CD14-positive monocyte (primary cell): Measurements from ENCODE around the gene PFAS. TPM values are rescaled to one million over a fixed set of nuclear protein-coding genes. Genes with fewer than 3 reads are reported as not detected.
A peak's percentile ranks its signal among the peaks of the same experiment; 100 is the strongest.

Source experiments
- DNase-seq, 3 donors: peaks; one replicate each; pipeline ENCODE4 v3.0.0-alpha.2; 2011 to 2022
- H2AFZ ChIP-seq: 2 replicates; pipeline ENCODE4 v1.6.0; 2012; ENCODE audit warnings: mild to moderate bottlenecking, low read depth, low read length, inconsistent platforms; ENCODE audit not compliant: insufficient read depth, poor library complexity, severe bottlenecking
- H3K27ac ChIP-seq, 2 donors: 1 replicate in 1 of 2; 2 replicates in 1 of 2; pipeline ENCODE4 v1.5.1; 2012 to 2013; ENCODE audit warnings: low read length in 2 of 2, control low read depth in 1 of 2, inconsistent platforms in 1 of 2, low read depth in 1 of 2, mild to moderate bottlenecking in 1 of 2
- H3K27me3 ChIP-seq, 2 donors: one replicate each; pipeline versions ENCODE4 v1.6.0 to v1.6.1; 2011 to 2013; ENCODE audit warnings: low read length in 2 of 2; ENCODE audit not compliant: control insufficient read depth in 2 of 2, insufficient read depth in 2 of 2
- H3K36me3 ChIP-seq, 2 donors: replicated peaks in 1 of 2; 1 replicate in 1 of 2; 2 replicates in 1 of 2; pipeline versions ENCODE4 v1.5.1 to v1.6.1; 2012 to 2013; ENCODE audit warnings: low read length in 2 of 2, control low read depth in 1 of 2, inconsistent platforms in 1 of 2, mild to moderate bottlenecking in 1 of 2; ENCODE audit not compliant: insufficient read depth in 2 of 2, control insufficient read depth in 1 of 2
- H3K4me1 ChIP-seq, 2 donors: 1 replicate in 1 of 2; 2 replicates in 1 of 2; pipeline versions ENCODE4 v1.5.1 to v1.6.1; 2012 to 2013; ENCODE audit warnings: low read length in 2 of 2, control low read depth in 1 of 2, inconsistent platforms in 1 of 2, mild to moderate bottlenecking in 1 of 2, moderate library complexity in 1 of 2; ENCODE audit not compliant: insufficient read depth in 2 of 2, control insufficient read depth in 1 of 2
- H3K4me2 ChIP-seq: replicated peaks from 2 replicates; pipeline ENCODE3; 2012; ENCODE audit warnings: low read length, moderate library complexity, mild to moderate bottlenecking; ENCODE audit not compliant: poor library complexity, severe bottlenecking; ENCODE audit errors: extremely low read depth
- H3K4me3 ChIP-seq, 3 experiments: fragments of 200-600 bp in 1 of 3; sonication (generic) in 1 of 3; replicated peaks in 1 of 3; 1 replicate in 2 of 3; 2 replicates in 1 of 3; pipeline ENCODE4 v1.5.1; 2011 to 2013; ENCODE audit warnings: low read length in 3 of 3, mild to moderate bottlenecking in 3 of 3, control low read depth in 2 of 3, low read depth in 2 of 3, inconsistent platforms in 1 of 3, moderate library complexity in 1 of 3
- H3K79me2 ChIP-seq: 2 replicates; pipeline ENCODE4 v1.6.0; 2012; ENCODE audit warnings: mild to moderate bottlenecking, control low read depth, inconsistent platforms, low read length, moderate library complexity; ENCODE audit not compliant: insufficient read depth
- H3K9ac ChIP-seq: 2 replicates; pipeline ENCODE4 v1.6.0; 2017; ENCODE audit warnings: low read length, mild to moderate bottlenecking; ENCODE audit not compliant: insufficient read depth, poor library complexity, severe bottlenecking
- H3K9me3 ChIP-seq, 2 donors: replicated peaks in 1 of 2; 1 replicate in 1 of 2; 2 replicates in 1 of 2; pipeline versions ENCODE4 v1.5.1 to v1.6.1; 2012 to 2013; ENCODE audit warnings: low read length in 2 of 2, control low read depth in 1 of 2; ENCODE audit not compliant: control insufficient read depth in 1 of 2, insufficient read depth in 1 of 2
- H4K20me1 ChIP-seq: 2 replicates; pipeline ENCODE4 v1.6.0; 2012; ENCODE audit warnings: mild to moderate bottlenecking, low read length, control low read depth, moderate library complexity; ENCODE audit not compliant: insufficient read depth
- H3K27ac Mint-ChIP-seq, 7 donors: one replicate each; pipeline ENCODE4 v1.8.0; 2020; ENCODE audit warnings: mild to moderate bottlenecking in 7 of 7, mixed read lengths in 7 of 7, moderate library complexity in 6 of 7, inconsistent platforms in 2 of 7
- H3K27me3 Mint-ChIP-seq, 3 donors: one replicate each; pipeline ENCODE4 v1.8.0; 2021 to 2022; ENCODE audit warnings: low read depth in 3 of 3, mild to moderate bottlenecking in 3 of 3, mixed read lengths in 3 of 3, moderate library complexity in 3 of 3, inconsistent platforms in 1 of 3
- H3K36me3 Mint-ChIP-seq, 2 donors: one replicate each; pipeline ENCODE4 v1.8.0; 2020; ENCODE audit warnings: mixed read lengths in 2 of 2, inconsistent platforms in 1 of 2, mild to moderate bottlenecking in 1 of 2
- H3K4me1 Mint-ChIP-seq: one replicate; pipeline ENCODE4 v1.8.0; 2020; ENCODE audit warnings: mild to moderate bottlenecking, mixed read lengths
- H3K4me3 Mint-ChIP-seq, 2 donors: one replicate each; pipeline ENCODE4 v1.8.0; 2020; ENCODE audit warnings: mild to moderate bottlenecking in 2 of 2, mixed read lengths in 2 of 2, moderate library complexity in 1 of 2
- H3K9me3 Mint-ChIP-seq, 7 donors: one replicate each; pipeline ENCODE4 v1.8.0; 2020 to 2022; ENCODE audit warnings: mixed read lengths in 7 of 7, mild to moderate bottlenecking in 6 of 7, moderate library complexity in 6 of 7, inconsistent platforms in 2 of 7
- CTCF ChIP-seq: fragments of 200-600 bp; IDR thresholded peaks from one replicate; pipeline ENCODE4 v1.8.0; 2022; ENCODE audit warnings: antibody characterized with exemption, mild to moderate bottlenecking
- WGBS: methylation state at CpG from one replicate; pipeline ENCODE4 v1.1.5; 2013; ENCODE audit warnings: missing lambda C conversion rate; ENCODE audit not compliant: insufficient coverage; 5-methylcytosine and 5-hydroxymethylcytosine counted together
- intact Hi-C, 2 donors: fragments of 100-400 bp; cut with micrococcal nuclease; formaldehyde crosslinking; loops; one replicate each; pipeline versions ENCODE4 v1.15.0 to v1.15.1; 2023
- polyA plus RNA-seq, 3 donors: library from polyadenylated mRNA; depleted of rRNA in 1 of 3; unstranded in 2 of 3; stranded (reverse) in 1 of 3; fragments of 300-500 nt in 2 of 3; fragments of >200 nt in 1 of 3; fragmentation: Illumina TruSeq in 2 of 3; gene quantifications; 1 replicate in 2 of 3; 2 replicates in 1 of 3; pipeline ENCODE4 v1.2.3, GENCODE V29; 2012 to 2021

The PFAS gene
- polyA plus RNA-seq, 3 donors = 4.1 to 12.8 (median 4.4) TPM

DNA sequence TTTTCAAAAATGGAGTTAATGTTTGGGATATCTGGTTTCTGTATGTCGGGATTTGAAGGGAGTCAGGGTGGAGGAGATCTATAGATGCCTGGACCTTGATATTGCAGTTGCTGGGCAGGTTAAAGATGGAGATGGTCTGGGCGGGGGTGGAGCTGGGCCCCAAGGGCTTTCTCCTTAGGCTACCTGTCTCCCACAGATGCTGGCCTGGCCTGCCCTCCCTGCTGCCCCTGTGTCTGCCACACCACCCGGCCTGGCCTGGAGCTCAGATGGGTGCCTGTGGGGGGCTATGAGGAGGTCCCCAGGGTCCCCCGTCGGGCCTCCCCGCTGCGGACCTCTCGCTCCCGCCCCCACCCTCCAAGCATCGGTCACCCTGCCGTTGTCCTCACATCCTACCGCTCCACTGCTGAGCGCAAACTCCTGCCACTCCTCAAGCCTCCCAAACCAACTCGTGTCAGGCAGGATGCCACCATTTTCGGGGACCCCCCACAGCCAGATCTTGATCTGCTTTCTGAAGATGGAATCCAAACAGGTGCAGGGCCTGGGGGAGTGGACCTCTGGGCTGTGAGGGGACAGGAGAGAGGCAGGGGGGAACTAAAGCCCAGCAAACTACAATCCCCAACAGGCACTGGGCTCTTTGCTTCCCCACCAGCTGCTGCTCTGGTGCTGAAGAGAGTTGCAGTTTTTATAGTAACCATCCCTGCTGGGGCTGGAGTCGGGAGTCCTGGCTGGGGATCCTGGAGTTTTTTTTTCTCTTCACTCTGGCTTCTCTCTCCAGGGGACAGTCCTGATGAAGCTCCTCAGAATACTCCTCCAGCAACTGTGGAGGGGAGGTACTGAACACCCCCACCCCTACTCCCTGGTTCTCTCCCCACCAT, 63.9 kb downstream of the PFAS start:
- Histone ChIP-seq H3K4me2 (no peak overlapping the region), H3K9me3 (no peaks in the 10 kb centered on the region), H3K27me3 (peaks cover 0 to 7% of the 10 kb centered on the region in 2 donors), H3K27ac (no peak overlapping the region), H3K4me3 (no peak overlapping the region), H2AFZ (no peak overlapping the region), H3K4me1 (no peaks in the 10 kb centered on the region), H3K36me3 (no peaks in the 10 kb centered on the region), H4K20me1 (no peaks in the 10 kb centered on the region), H3K79me2 (no peaks in the 10 kb centered on the region), H3K9ac (no peak overlapping the region)
- Mint-ChIP-seq H3K36me3 (no peaks in the 10 kb centered on the region), H3K27ac (no peak overlapping the region), H3K9me3 (no peaks in the 10 kb centered on the region), H3K27me3 (peaks cover 16 to 35% (median 18%) of the 10 kb centered on the region in 3 donors), H3K4me3 (no peak overlapping the region), H3K4me1 (peaks cover 4% of the 10 kb centered on the region)
- DNase-seq = no peak
- no peak for TF ChIP-seq CTCF
- WGBS = 87% methylated on average over 3 of the region's 16 CpGs
- intact Hi-C loops = loop anchor here in 1 of 2 donors (10.0 kb wide), 1 partner anchor 48 kb away; no protein-coding TSS in a partner anchor

DNA sequence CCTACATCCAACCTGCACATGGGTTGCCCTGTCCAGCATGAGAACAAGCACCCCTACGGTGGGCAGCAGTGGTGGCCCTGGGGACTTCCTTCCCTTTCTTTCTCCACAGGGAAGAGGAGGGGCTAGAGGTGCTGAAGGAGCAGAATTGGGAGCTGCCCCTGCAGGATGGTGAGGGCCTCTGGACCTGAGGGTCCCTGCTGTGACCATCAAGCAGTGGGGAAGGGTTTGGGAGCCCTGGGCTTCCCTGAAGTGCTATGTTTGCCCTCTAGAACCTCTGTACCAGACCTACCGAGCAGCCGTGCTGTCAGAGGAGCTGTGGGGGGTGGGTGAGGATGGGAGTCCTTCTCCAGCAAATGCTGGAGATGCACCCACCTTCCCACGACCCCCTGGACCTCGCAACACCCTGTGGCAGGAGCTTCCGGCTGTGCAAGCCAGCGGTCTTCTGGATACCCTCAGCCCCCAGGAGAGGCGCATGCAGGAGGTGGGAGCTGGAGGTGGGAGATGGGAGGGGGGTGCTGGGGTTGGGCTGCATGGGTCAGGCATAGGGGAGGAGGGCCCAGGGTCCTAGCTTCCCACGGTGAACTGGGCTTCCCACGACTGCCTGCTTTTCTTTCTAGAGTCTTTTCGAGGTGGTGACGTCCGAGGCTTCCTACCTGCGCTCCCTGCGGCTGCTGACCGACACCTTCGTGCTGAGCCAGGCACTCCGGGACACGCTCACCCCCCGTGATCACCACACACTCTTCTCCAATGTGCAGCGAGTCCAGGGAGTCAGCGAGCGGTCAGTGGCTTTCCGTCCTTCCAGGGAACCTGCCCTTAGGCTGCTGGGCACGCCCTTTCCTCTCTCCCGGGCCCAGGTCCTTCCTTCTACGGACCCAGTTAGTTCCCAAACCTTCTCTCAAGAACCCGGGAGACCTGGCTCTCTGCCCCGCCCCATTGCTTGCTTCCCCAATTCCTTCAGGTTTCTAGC, 66.0 kb downstream of the PFAS start:
- Histone ChIP-seq H2AFZ (no peak overlapping the region), H3K27ac (no peak overlapping the region), H3K4me1 (no peaks in the 10 kb centered on the region), H3K9ac (no peak overlapping the region), H3K36me3 (no peaks in the 10 kb centered on the region), H3K27me3 (peaks cover 0 to 7% of the 10 kb centered on the region in 2 donors), H3K9me3 (no peaks in the 10 kb centered on the region), H3K4me3 (no peak overlapping the region), H4K20me1 (no peaks in the 10 kb centered on the region), H3K79me2 (no peaks in the 10 kb centered on the region), H3K4me2 (no peak overlapping the region)
- no peaks in the 10 kb centered on the region for H3K9me3 Mint-ChIP-seq
- WGBS = 72% methylated on average over 19 of the region's 29 CpGs
- H3K27me3 Mint-ChIP-seq = peaks cover 13 to 35% (median 15%) of the 10 kb centered on the region in 3 donors
- H3K36me3 Mint-ChIP-seq = no peaks in the 10 kb centered on the region
- no peak for DNase-seq
- H3K4me1 Mint-ChIP-seq = peaks cover 2% of the 10 kb centered on the region
- intact Hi-C loops = loop anchor here in 1 of 2 donors (10.0 kb wide), 1 partner anchor 50 kb away; no protein-coding TSS in a partner anchor
- no peak overlapping the region for H3K4me3 Mint-ChIP-seq
- H3K27ac Mint-ChIP-seq = peak overlapping the region in 1 of 7 donors; percentile 50
- no peak for TF ChIP-seq CTCF
